ENCODE results near the gene EIF4A3. TPM values are rescaled to one million over a fixed set of nuclear protein-coding genes. Genes with fewer than 3 reads are reported as not detected.

Gene EIF4A3
- total and polyA plus RNA-seq, 10 of the 15 experiments (the other 5 are each of a cell fraction or from before 2014, with no cell fraction given), result 53.3 to 225 (median 103) TPM

DNA sequence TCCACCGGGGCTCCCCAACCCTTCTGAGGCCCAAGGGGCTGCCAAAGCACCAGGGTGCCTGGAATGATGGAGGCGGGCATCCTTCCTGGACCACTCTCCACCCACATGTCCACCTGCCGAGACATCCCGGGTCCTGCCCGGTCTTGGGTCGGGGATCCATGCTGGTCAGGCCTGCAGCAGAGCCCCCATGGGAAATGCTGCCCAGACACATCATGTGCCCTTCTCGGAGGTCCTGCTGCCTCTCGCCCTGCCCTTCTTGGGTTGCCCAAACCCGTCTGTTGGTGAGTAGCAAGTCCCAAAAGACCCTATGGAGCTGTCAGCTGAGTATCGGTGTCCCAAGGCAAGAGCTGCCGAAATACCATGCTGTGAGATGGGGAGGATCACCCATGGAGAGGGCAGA is 60.3 kb downstream of the EIF4A3 start:
- TF ChIP-seq KDM1A (IDR thresholded peaks at IDR 0.05; ENCODE audit: borderline replicate concordance) (no peak), PML (IDR thresholded peaks at IDR 0.05; ENCODE audit: low read length) (no peak), PAX8 (IDR thresholded peaks at IDR 0.05) (no peak), STAT3 (IDR thresholded peaks at IDR 0.05; ENCODE audit: low read depth, low read length) (no peak)
- TF ChIP-seq, protein P1, sequence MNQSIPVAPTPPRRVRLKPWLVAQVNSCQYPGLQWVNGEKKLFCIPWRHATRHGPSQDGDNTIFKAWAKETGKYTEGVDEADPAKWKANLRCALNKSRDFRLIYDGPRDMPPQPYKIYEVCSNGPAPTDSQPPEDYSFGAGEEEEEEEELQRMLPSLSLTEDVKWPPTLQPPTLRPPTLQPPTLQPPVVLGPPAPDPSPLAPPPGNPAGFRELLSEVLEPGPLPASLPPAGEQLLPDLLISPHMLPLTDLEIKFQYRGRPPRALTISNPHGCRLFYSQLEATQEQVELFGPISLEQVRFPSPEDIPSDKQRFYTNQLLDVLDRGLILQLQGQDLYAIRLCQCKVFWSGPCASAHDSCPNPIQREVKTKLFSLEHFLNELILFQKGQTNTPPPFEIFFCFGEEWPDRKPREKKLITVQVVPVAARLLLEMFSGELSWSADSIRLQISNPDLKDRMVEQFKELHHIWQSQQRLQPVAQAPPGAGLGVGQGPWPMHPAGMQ (IDR thresholded peaks at IDR 0.05; ENCODE audit: borderline replicate concordance), result no peak
- intact Hi-C loops (cut with micrococcal nuclease; ENCODE audit: unreplicated experiment), result no loop called here
- Histone ChIP-seq H3K27ac (ENCODE audit: control insufficient read depth, insufficient read depth) (no peak overlapping the region), H3K9me3 (replicated peaks; ENCODE audit: control insufficient read depth, insufficient read depth, low read length) (no peaks in the 10 kb centered on the region), H3K36me3 (ENCODE audit: control insufficient read depth in 2 of 2, insufficient read depth in 2 of 2, low read length in 1 of 2) (no peaks in the 10 kb centered on the region), H3K79me2 (ENCODE audit: control insufficient read depth, insufficient read depth, low read length) (no peaks in the 10 kb centered on the region), H3K4me2 (ENCODE audit: control insufficient read depth, insufficient read depth) (no peak overlapping the region), H3K27me3 (replicated peaks in 1 of 2; ENCODE audit: control insufficient read depth in 2 of 2, insufficient read depth in 2 of 2, low read length in 1 of 2) (no peaks in the 10 kb centered on the region; a peak in 1 of 4 replicates), H2AFZ (ENCODE audit: control insufficient read depth, low read depth, low read length) (no peak overlapping the region), H3K4me3 (no peak overlapping the region), H4K20me1 (ENCODE audit: control insufficient read depth, insufficient read depth) (0 out of 2 replicates have a peak, but pooled peaks cover 2% of the 10 kb centered on the region), H3K9ac (ENCODE audit: control insufficient read depth, insufficient read depth, low read length) (no peak overlapping the region), H3K4me1 (ENCODE audit: control insufficient read depth, insufficient read depth, low read length) (no peaks in the 10 kb centered on the region)
- WGBS (ENCODE audit: insufficient coverage, insufficient replicate concordance, low lambda C conversion rate, missing lambda C conversion rate), result 23% methylated on average over 11 of the region's 11 CpGs
- DNase-seq (ENCODE audit: low read depth, low spot score) (no peak), ATAC-seq (no peak), FAIRE-seq (no peak)
- BruUV-seq (replicated peaks), result no TSS peak
- RAD21 ChIA-PET (ENCODE audit: unreplicated experiment), result no interaction called here
- SMC1A ChIA-PET (ENCODE audit: uncharacterized antibody, unreplicated experiment), result no interaction called here
- in situ Hi-C loops (cut with MboI), result no loop called here
- CTCF ChIA-PET, result interaction anchor here (1.6 kb wide), 1 partner anchor 10 kb away, joined by 3 read pairs; no protein-coding TSS in a partner anchor
- POLR2A ChIA-PET, result no interaction called here

DNA sequence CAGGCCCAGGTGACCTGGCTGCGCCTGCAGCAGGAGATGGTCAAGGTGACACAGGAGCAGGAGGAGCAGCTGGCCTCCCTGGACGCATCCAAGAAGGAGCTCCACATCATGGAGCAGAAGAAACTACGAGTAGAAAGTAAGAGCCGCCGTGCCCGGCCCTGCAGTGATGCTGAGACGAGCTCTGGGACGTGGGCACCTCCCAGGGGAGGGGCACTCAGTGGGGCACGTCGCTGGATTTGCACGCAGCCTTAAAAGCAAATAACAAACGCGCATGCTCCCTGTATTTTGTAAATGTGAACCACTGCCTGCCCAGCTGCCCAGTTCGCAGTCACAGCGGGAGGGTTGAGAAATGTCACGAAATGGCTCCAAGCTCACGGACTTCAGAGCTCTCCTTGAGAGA is 60.8 kb downstream of the EIF4A3 start:
- Histone ChIP-seq H3K9me3 (replicated peaks; ENCODE audit: control insufficient read depth, insufficient read depth, low read length) (no peaks in the 10 kb centered on the region), H3K36me3 (ENCODE audit: control insufficient read depth in 2 of 2, insufficient read depth in 2 of 2, low read length in 1 of 2) (no peaks in the 10 kb centered on the region), H3K27ac (ENCODE audit: control insufficient read depth, insufficient read depth) (no peak overlapping the region), H3K4me2 (ENCODE audit: control insufficient read depth, insufficient read depth) (no peak overlapping the region), H3K27me3 (replicated peaks in 1 of 2; ENCODE audit: control insufficient read depth in 2 of 2, insufficient read depth in 2 of 2, low read length in 1 of 2) (no peaks in the 10 kb centered on the region; a peak in 1 of 4 replicates), H4K20me1 (ENCODE audit: control insufficient read depth, insufficient read depth) (0 out of 2 replicates have a peak, but pooled peaks cover 2% of the 10 kb centered on the region), H3K9ac (ENCODE audit: control insufficient read depth, insufficient read depth, low read length) (no peak overlapping the region), H2AFZ (ENCODE audit: control insufficient read depth, low read depth, low read length) (no peak overlapping the region), H3K79me2 (ENCODE audit: control insufficient read depth, insufficient read depth, low read length) (no peaks in the 10 kb centered on the region), H3K4me1 (ENCODE audit: control insufficient read depth, insufficient read depth, low read length) (no peaks in the 10 kb centered on the region), H3K4me3 (no peak overlapping the region)
- RAD21 ChIA-PET (ENCODE audit: unreplicated experiment), result no interaction called here
- ATAC-seq (no peak), FAIRE-seq (no peak), DNase-seq (ENCODE audit: low read depth, low spot score) (no peak)
- no TSS peak for BruUV-seq (replicated peaks)
- 46% methylated on average over 17 of the region's 17 CpGs for WGBS (ENCODE audit: insufficient coverage, insufficient replicate concordance, low lambda C conversion rate, missing lambda C conversion rate)
- intact Hi-C loops (cut with micrococcal nuclease; ENCODE audit: unreplicated experiment) (no loop called here), in situ Hi-C loops (cut with MboI) (no loop called here)
- SMC1A ChIA-PET (ENCODE audit: uncharacterized antibody, unreplicated experiment), result no interaction called here
- POLR2A ChIA-PET, result no interaction called here
- TF ChIP-seq ATF7 (IDR thresholded peaks at IDR 0.05; ENCODE audit: low read depth) (no peak), POLR2A (IDR thresholded peaks at IDR 0.05; ENCODE audit: low read depth, low read length) (no peak), KDM1A (IDR thresholded peaks at IDR 0.05; ENCODE audit: borderline replicate concordance) (no peak), SMC3 (IDR thresholded peaks at IDR 0.05; ENCODE audit: borderline replicate concordance, low read length) (no peak), PAX8 (IDR thresholded peaks at IDR 0.05) (no peak), BHLHE40 (IDR thresholded peaks at IDR 0.05; ENCODE audit: borderline replicate concordance in 1 of 2, low read depth in 2 of 2, low read length in 1 of 2) (no peak), POLR2AphosphoS5 (IDR thresholded peaks at IDR 0.05; ENCODE audit: low read length) (no peak)
- TF ChIP-seq, protein P2, sequence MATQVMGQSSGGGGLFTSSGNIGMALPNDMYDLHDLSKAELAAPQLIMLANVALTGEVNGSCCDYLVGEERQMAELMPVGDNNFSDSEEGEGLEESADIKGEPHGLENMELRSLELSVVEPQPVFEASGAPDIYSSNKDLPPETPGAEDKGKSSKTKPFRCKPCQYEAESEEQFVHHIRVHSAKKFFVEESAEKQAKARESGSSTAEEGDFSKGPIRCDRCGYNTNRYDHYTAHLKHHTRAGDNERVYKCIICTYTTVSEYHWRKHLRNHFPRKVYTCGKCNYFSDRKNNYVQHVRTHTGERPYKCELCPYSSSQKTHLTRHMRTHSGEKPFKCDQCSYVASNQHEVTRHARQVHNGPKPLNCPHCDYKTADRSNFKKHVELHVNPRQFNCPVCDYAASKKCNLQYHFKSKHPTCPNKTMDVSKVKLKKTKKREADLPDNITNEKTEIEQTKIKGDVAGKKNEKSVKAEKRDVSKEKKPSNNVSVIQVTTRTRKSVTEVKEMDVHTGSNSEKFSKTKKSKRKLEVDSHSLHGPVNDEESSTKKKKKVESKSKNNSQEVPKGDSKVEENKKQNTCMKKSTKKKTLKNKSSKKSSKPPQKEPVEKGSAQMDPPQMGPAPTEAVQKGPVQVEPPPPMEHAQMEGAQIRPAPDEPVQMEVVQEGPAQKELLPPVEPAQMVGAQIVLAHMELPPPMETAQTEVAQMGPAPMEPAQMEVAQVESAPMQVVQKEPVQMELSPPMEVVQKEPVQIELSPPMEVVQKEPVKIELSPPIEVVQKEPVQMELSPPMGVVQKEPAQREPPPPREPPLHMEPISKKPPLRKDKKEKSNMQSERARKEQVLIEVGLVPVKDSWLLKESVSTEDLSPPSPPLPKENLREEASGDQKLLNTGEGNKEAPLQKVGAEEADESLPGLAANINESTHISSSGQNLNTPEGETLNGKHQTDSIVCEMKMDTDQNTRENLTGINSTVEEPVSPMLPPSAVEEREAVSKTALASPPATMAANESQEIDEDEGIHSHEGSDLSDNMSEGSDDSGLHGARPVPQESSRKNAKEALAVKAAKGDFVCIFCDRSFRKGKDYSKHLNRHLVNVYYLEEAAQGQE (IDR thresholded peaks at IDR 0.05; ENCODE audit: low read depth, low read length), result no peak
- TF ChIP-seq, protein P3, sequence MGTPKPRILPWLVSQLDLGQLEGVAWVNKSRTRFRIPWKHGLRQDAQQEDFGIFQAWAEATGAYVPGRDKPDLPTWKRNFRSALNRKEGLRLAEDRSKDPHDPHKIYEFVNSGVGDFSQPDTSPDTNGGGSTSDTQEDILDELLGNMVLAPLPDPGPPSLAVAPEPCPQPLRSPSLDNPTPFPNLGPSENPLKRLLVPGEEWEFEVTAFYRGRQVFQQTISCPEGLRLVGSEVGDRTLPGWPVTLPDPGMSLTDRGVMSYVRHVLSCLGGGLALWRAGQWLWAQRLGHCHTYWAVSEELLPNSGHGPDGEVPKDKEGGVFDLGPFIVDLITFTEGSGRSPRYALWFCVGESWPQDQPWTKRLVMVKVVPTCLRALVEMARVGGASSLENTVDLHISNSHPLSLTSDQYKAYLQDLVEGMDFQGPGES (IDR thresholded peaks at IDR 0.05), result no peak
- CTCF ChIA-PET, result interaction anchor here (0.7 to 0.8 kb wide), 2 partner anchors 15 to 48 kb away, joined by 3 to 4 read pairs; partner anchors contain the start of gene GAA
